Chondrocyte (in vitro differentiated cells): ENCODE data around the gene INPP4A. TPM values are rescaled to one million over a fixed set of nuclear protein-coding genes. Genes with fewer than 3 reads are reported as not detected.

ENCODE experiments used
- DNase-seq: peaks from one replicate; pipeline ENCODE4 v3.0.0; 2021; ENCODE audit warnings: mixed read lengths, low spot score
- H3K27ac Mint-ChIP-seq: one replicate; pipeline ENCODE4 v1.8.0; 2021; ENCODE audit warnings: mild to moderate bottlenecking, moderate library complexity, mixed read lengths; ENCODE audit not compliant: unreplicated experiment
- H3K27me3 Mint-ChIP-seq: 2 replicates; pipeline ENCODE4 v1.8.0; 2021; ENCODE audit warnings: low read depth, mixed read lengths
- H3K36me3 Mint-ChIP-seq: 2 replicates; pipeline ENCODE4 v1.8.0; 2021; ENCODE audit warnings: low read depth, mixed read lengths
- H3K4me1 Mint-ChIP-seq: 2 replicates; pipeline ENCODE4 v1.8.0; 2021; ENCODE audit warnings: low read depth, mild to moderate bottlenecking, mixed read lengths
- H3K4me3 Mint-ChIP-seq: one replicate; pipeline ENCODE4 v1.8.0; 2021; ENCODE audit warnings: mild to moderate bottlenecking, moderate library complexity, mixed read lengths; ENCODE audit not compliant: unreplicated experiment
- H3K9me3 Mint-ChIP-seq: 2 replicates; pipeline ENCODE4 v1.8.0; 2021; ENCODE audit warnings: low read depth, mixed read lengths
- total RNA-seq: library from RNA; stranded (reverse); gene quantifications from 3 replicates; pipeline ENCODE4 v1.2.1, GENCODE V29; 2021
- TF ChIP-seq, protein P1 (sequence below): fragments of 200-600 bp; sonication (generic); IDR thresholded peaks from 2 replicates; pipeline ENCODE4 v1.5.0; 2021; ENCODE audit warnings: antibody characterized with exemption, mild to moderate bottlenecking, moderate library complexity

Gene INPP4A
- total RNA-seq, 1 donor from 2014 or later = 26.1 TPM

DNA sequence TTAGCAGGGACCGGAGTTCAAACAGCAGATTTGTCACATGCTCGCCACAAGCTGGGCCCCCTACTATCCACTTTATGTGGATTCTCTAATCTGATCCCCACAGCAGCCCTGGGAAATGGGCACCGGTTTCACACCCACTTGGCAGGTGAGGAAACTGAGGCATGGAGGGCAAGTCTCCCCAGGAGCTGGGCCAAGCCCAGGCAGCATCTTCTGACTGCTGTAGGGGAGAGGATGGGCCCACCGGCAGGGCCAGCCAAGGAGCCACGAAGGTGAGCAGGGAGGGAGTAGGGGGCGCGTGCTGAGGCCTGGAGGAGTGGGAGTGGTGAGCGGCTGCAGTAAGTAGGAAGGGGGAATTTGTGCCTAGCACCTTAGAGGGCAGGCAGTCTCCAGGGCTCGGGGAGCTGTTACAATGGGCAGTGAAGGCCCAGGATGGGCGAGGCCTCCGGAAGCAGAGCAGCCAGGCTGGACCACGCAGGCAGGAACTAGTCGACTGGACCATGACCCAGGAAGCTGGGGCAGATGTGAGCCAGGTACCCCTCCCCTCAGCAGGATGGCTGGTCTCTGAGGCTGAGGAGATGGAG lies 126.6 kb downstream of the INPP4A start:
- H3K9me3 Mint-ChIP-seq = no peaks in the 10 kb centered on the region
- no peak overlapping the region for H3K4me3 Mint-ChIP-seq
- H3K4me1 Mint-ChIP-seq = no peaks in the 10 kb centered on the region
- no peak for DNase-seq
- no peak overlapping the region for H3K27ac Mint-ChIP-seq
- H3K27me3 Mint-ChIP-seq = no peaks in the 10 kb centered on the region
- peaks cover 25% of the 10 kb centered on the region for H3K36me3 Mint-ChIP-seq
- TF ChIP-seq, protein P1, sequence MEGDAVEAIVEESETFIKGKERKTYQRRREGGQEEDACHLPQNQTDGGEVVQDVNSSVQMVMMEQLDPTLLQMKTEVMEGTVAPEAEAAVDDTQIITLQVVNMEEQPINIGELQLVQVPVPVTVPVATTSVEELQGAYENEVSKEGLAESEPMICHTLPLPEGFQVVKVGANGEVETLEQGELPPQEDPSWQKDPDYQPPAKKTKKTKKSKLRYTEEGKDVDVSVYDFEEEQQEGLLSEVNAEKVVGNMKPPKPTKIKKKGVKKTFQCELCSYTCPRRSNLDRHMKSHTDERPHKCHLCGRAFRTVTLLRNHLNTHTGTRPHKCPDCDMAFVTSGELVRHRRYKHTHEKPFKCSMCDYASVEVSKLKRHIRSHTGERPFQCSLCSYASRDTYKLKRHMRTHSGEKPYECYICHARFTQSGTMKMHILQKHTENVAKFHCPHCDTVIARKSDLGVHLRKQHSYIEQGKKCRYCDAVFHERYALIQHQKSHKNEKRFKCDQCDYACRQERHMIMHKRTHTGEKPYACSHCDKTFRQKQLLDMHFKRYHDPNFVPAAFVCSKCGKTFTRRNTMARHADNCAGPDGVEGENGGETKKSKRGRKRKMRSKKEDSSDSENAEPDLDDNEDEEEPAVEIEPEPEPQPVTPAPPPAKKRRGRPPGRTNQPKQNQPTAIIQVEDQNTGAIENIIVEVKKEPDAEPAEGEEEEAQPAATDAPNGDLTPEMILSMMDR = no peak

DNA sequence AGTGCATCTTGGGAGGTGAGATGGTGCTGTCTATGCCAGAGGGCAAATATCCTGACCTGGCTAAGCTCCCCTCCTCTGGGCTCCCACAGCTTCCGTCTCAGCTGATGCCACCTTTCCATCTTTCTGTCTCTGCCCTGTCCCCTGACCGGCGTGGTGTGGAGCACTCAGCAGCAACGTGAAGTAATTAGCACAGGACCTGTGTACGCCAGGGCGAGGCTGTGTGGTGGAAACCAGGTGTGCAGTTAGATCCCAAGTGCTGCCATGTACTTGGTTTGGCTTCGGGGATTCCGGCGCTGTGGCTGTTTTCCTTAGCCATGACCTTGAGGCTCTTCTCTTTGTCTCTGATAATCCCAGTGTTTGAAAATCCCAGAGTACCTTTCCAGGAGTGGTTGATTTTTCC lies 127.1 kb downstream of the INPP4A start:
- no peak for DNase-seq
- H3K4me3 Mint-ChIP-seq = no peak overlapping the region
- H3K36me3 Mint-ChIP-seq = peaks cover 21% of the 10 kb centered on the region
- no peaks in the 10 kb centered on the region for H3K9me3 Mint-ChIP-seq
- H3K27me3 Mint-ChIP-seq = no peaks in the 10 kb centered on the region
- no peak overlapping the region for H3K27ac Mint-ChIP-seq
- TF ChIP-seq, protein P1 = no peak
- H3K4me1 Mint-ChIP-seq = no peaks in the 10 kb centered on the region

DNA sequence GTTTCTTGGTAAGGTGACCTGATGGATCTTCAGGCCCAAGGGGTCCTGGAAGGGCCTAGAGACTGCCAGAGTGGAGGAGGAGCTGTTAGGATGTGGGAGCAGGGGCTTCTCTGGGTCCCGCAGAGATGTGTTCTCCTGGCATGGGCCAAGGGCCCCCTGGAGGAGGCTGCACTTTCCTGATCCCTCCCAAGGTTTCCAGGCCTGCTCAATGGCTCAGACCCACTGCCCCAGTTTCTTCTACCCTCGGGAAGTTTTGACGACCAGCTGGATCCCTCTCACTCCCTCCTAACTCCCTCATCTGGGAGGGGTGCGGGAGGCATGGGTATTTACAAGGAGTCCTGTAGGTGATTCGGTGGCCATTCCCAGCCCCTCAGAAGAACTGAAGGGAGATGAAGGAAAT lies 127.6 kb downstream of the INPP4A start:
- H3K27me3 Mint-ChIP-seq = no peaks in the 10 kb centered on the region
- H3K27ac Mint-ChIP-seq = no peak overlapping the region
- H3K36me3 Mint-ChIP-seq = peaks cover 21% of the 10 kb centered on the region
- no peaks in the 10 kb centered on the region for H3K4me1 Mint-ChIP-seq
- no peak for DNase-seq
- H3K4me3 Mint-ChIP-seq = no peak overlapping the region
- TF ChIP-seq, protein P1 = no peak
- H3K9me3 Mint-ChIP-seq = no peaks in the 10 kb centered on the region

DNA sequence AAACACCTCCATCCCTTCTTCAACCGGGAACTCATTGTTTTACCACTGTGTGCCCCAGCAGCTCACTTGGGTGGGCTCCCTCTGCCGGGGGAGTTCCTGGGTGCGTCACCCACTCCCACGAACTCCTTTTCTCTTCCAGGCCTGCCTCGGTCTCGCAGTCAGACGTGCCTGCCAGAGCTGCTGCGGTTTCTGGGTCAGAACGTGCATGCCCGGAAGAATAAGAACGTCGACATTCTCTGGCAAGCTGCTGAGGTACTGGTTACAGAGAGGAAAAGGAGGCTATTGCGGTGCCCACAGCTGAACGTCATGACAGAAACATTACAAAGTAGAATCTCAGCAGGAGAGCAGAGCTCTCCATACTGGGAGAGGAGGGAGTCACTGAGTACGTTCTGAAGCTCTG lies 128.0 kb downstream of the INPP4A start:
- no peaks in the 10 kb centered on the region for H3K27me3 Mint-ChIP-seq
- no peak overlapping the region for H3K27ac Mint-ChIP-seq
- H3K9me3 Mint-ChIP-seq = no peaks in the 10 kb centered on the region
- H3K36me3 Mint-ChIP-seq = peaks cover 21% of the 10 kb centered on the region
- no peak overlapping the region for H3K4me3 Mint-ChIP-seq
- no peak for DNase-seq
- H3K4me1 Mint-ChIP-seq = no peaks in the 10 kb centered on the region
- TF ChIP-seq, protein P1 = no peak

DNA sequence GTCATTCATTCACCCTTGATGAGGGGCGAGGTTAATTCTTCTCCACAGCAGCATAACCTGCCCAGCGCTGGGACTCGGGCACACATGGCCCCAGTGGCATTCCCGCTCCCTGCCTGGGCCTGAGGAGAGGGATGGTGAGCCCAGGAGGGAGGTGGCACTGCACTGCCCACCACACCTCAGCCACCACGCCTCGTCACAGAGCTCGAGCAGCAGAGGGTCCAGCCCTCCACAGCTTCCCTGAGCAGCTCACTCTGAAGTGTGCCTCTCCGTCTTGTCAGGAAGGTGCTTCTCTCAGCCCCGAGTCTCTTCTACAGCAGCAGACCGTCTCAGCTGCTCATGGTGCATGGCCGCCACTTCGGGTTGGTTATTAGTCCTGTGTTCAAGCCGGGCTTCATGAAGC lies 128.8 kb downstream of the INPP4A start:
- Mint-ChIP-seq H3K4me1 (no peaks in the 10 kb centered on the region), H3K4me3 (no peak overlapping the region), H3K9me3 (no peaks in the 10 kb centered on the region), H3K27ac (no peak overlapping the region), H3K27me3 (no peaks in the 10 kb centered on the region), H3K36me3 (peaks cover 24% of the 10 kb centered on the region)
- no peak for DNase-seq
- TF ChIP-seq, protein P1 = no peak
